Suprapubic skin (tissue), 4 donors: ENCODE measurements around the gene HIVEP1. TPM values are rescaled to one million over a fixed set of nuclear protein-coding genes. Genes with fewer than 3 reads are reported as not detected.

ENCODE experiments used
- DNase-seq, 2 donors: peaks; one replicate each; pipeline ENCODE4 v3.0.0-alpha.2; 2019; ENCODE audit warnings: low spot score in 2 of 2
- H3K27ac ChIP-seq: fragments of 200-600 bp; sonication (generic); one replicate; pipeline ENCODE4 v1.5.1; 2019
- H3K27me3 ChIP-seq: fragments of 200-600 bp; sonication (generic); one replicate; pipeline ENCODE4 v1.5.1; 2019
- H3K36me3 ChIP-seq: fragments of 200-600 bp; sonication (generic); one replicate; pipeline ENCODE4 v1.5.1; 2019
- H3K4me1 ChIP-seq: fragments of 200-600 bp; sonication (generic); one replicate; pipeline ENCODE4 v1.5.1; 2019
- H3K4me3 ChIP-seq: fragments of 200-600 bp; sonication (generic); one replicate; pipeline ENCODE4 v1.5.1; 2019; ENCODE audit warnings: mild to moderate bottlenecking
- H3K9me3 ChIP-seq: fragments of 200-600 bp; sonication (generic); one replicate; pipeline ENCODE4 v1.5.1; 2019
- EP300 ChIP-seq: sonication (generic); formaldehyde crosslinking; IDR thresholded peaks from one replicate; pipeline ENCODE4 v1.6.1; 2017; ENCODE audit warnings: antibody characterized with exemption
- POLR2A ChIP-seq, 2 donors: fragments of 450-650 bp; IDR thresholded peaks; one replicate each; pipeline ENCODE4 v1.6.1; 2017; ENCODE audit warnings: antibody characterized with exemption in 2 of 2, mild to moderate bottlenecking in 2 of 2, moderate library complexity in 2 of 2
- POLR2AphosphoS5 ChIP-seq, 3 donors: sonication (generic); formaldehyde crosslinking; IDR thresholded peaks; one replicate each; pipeline ENCODE4 v1.6.1; 2017; ENCODE audit warnings: antibody characterized with exemption in 3 of 3
- WGBS: methylation state at CpG from one replicate; pipeline ENCODE4 v1.1.5; 2018; 5-methylcytosine and 5-hydroxymethylcytosine counted together
- total RNA-seq, 4 donors: library from RNA; depleted of rRNA; stranded (reverse); fragments of >200 nt; gene quantifications; one replicate each; pipeline ENCODE4 v1.1.0, GENCODE V29; 2016
- TF ChIP-seq, protein P1 (sequence below), 2 donors: fragments of 200-600 bp in 1 of 2; fragments of 450-650 bp in 1 of 2; sonication (generic) in 1 of 2; IDR thresholded peaks; one replicate each; pipeline ENCODE4 v1.5.1; 2016 to 2019; ENCODE audit warnings: antibody characterized with exemption in 2 of 2, mild to moderate bottlenecking in 1 of 2, moderate library complexity in 1 of 2

HIVEP1 gene
- total RNA-seq, 4 donors from 2014 or later = 37.9 to 48.4 (median 43.9) TPM

DNA sequence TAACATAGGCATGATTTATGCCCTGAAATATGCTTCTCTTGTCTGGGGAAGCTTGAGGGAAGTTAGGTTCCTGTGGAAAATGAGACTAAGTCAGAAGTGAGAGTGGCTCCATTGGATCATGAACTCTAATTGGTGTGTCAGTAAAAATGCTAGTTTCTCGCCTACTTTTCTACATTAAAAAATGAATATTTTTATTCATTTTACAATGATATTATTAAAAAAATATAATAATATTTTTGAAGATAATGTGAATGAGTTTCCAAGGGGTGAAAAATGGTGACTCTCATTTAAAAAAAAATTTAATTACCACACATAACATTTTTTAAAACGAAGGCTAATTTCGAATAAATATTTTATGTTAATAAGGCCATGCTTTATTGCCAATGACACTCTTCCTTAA is 84.2 kb downstream of the HIVEP1 start:
- DNase-seq = no peak
- peaks cover 8% of the 10 kb centered on the region for H3K4me1 ChIP-seq
- WGBS = 91% methylated on average over 3 of the region's 3 CpGs
- TF ChIP-seq POLR2A (IDR thresholded peaks at IDR 0.05) (no peak), EP300 (no peak), POLR2AphosphoS5 (IDR thresholded peaks at IDR 0.05) (no peak)
- TF ChIP-seq, protein P1, sequence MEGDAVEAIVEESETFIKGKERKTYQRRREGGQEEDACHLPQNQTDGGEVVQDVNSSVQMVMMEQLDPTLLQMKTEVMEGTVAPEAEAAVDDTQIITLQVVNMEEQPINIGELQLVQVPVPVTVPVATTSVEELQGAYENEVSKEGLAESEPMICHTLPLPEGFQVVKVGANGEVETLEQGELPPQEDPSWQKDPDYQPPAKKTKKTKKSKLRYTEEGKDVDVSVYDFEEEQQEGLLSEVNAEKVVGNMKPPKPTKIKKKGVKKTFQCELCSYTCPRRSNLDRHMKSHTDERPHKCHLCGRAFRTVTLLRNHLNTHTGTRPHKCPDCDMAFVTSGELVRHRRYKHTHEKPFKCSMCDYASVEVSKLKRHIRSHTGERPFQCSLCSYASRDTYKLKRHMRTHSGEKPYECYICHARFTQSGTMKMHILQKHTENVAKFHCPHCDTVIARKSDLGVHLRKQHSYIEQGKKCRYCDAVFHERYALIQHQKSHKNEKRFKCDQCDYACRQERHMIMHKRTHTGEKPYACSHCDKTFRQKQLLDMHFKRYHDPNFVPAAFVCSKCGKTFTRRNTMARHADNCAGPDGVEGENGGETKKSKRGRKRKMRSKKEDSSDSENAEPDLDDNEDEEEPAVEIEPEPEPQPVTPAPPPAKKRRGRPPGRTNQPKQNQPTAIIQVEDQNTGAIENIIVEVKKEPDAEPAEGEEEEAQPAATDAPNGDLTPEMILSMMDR (IDR thresholded peaks at IDR 0.05) = no peak
- no peak overlapping the region for H3K4me3 ChIP-seq
- no peaks in the 10 kb centered on the region for H3K27me3 ChIP-seq
- no peaks in the 10 kb centered on the region for H3K36me3 ChIP-seq
- no peak overlapping the region for H3K27ac ChIP-seq
- no peaks in the 10 kb centered on the region for H3K9me3 ChIP-seq

DNA sequence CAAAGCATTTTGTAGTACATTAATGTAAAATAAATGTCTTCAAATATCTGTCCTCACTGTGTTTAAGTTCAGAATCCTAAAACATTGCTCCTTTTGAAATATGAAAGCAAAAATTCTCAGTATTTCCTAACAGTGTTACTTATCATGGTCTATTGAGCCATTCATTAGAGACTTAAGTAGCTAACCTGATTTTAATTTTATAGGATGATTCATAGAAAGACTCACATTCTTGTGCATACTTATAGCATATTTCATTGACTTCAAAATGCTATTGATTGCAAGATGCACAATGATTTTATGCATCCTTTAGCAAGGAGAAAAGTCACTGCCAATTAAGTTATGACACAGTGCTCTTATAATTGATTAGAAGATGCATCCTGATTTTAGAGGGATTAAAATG is 85.7 kb downstream of the HIVEP1 start:
- TF ChIP-seq POLR2A (IDR thresholded peaks at IDR 0.05) (no peak), POLR2AphosphoS5 (IDR thresholded peaks at IDR 0.05) (no peak), EP300 (no peak)
- TF ChIP-seq, protein P1 (IDR thresholded peaks at IDR 0.05) = no peak
- H3K4me3 ChIP-seq = no peak overlapping the region
- H3K27ac ChIP-seq = no peak overlapping the region
- no peaks in the 10 kb centered on the region for H3K27me3 ChIP-seq
- H3K9me3 ChIP-seq = no peaks in the 10 kb centered on the region
- no peaks in the 10 kb centered on the region for H3K36me3 ChIP-seq
- peaks cover 8% of the 10 kb centered on the region for H3K4me1 ChIP-seq
- no peak for DNase-seq

DNA sequence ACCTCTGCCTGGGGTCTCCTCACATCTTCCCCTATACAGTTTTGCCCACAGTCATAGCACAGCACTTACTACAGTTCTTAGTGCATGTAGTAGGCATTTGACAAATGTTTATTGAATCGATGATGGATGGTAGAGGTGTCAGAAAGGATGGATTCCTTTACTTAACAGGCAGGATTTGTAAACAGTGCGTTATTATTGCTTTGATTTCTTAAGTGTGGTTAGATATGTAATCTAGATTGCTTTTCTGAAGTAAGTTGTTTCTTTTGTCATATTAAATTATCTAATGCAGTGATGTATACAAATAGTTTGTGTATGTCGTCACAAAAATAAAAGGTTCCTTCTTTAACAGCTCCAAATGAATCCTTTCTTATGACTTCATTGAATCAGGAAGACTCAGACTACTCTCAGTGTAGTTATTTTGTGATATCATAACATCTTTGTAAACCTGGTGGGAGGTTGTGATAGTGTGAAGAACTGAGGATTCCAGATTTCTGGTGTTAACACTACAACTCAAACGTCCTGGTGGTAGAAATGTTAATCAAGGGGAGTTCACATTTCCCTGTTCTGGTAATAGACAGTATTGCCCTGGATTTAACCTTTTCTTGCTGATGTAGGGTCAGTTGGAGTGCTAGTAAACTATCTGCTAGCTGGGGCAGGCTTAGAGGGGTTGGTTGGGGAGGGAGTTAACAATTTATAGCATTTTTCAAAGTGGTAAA is 87.7 kb downstream of the HIVEP1 start:
- TF ChIP-seq, protein P1 (IDR thresholded peaks at IDR 0.05) = no peak
- TF ChIP-seq POLR2AphosphoS5 (IDR thresholded peaks at IDR 0.05) (no peak), EP300 (no peak), POLR2A (IDR thresholded peaks at IDR 0.05) (no peak)
- H3K27me3 ChIP-seq = no peaks in the 10 kb centered on the region
- WGBS = 81% methylated on average over 4 of the region's 4 CpGs
- no peak overlapping the region for H3K27ac ChIP-seq
- H3K9me3 ChIP-seq = no peaks in the 10 kb centered on the region
- H3K36me3 ChIP-seq = no peaks in the 10 kb centered on the region
- no peak for DNase-seq
- H3K4me1 ChIP-seq = peaks cover 8% of the 10 kb centered on the region
- H3K4me3 ChIP-seq = no peak overlapping the region

DNA sequence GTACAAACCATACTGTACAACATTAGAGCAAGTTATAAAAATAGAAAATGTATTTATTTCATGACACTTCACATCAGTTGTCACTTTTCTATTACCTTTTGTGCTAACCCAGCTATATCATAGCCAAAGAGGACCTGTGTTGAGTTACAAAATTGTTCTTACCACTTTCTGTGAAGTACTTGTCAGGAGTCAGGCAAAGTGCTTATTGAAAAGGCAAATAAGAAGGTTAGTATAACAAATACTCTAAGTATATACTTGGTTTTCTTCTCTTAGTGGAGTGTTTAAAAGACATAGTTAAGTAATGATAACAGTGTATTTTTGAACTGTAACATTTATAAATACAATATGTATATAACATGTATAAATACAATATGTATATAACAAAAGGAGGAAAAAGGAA is 88.9 kb downstream of the HIVEP1 start:
- H3K4me3 ChIP-seq = no peak overlapping the region
- H3K27me3 ChIP-seq = no peaks in the 10 kb centered on the region
- H3K4me1 ChIP-seq = peaks cover 5% of the 10 kb centered on the region
- no peak for TF ChIP-seq EP300
- H3K9me3 ChIP-seq = no peaks in the 10 kb centered on the region
- DNase-seq = no peak
- H3K27ac ChIP-seq = no peak overlapping the region
- H3K36me3 ChIP-seq = no peaks in the 10 kb centered on the region

DNA sequence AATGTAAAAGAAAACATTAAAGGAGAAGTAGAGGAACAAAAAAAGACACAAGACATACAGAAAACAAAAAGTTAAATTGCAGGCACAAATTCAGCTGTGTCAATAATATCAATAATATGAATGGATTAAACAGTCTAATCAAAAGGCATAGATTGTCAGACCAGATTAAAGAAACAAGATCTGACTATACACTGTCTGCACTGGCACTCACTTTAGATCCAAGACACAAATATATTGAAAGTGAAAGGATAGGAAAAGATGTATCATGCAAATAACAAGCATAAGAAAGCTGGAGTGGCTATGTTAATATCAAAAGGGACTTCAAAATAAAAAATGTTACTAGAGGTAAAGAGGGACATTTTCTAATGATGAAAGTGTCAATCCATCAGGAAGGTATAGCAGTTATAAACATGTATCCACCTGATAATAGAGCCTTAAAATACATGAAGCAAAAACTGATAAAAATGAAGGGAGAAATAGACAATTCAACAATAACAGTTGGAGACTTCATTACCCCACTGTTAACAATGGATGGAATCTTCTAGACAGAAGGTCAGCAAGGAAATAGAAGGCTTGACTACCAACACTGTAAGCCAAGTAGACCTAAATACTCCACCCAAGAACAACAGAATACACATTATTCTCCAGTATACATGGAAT is 89.7 kb downstream of the HIVEP1 start:
- H3K27ac ChIP-seq = no peak overlapping the region
- TF ChIP-seq, protein P1 (IDR thresholded peaks at IDR 0.05) = no peak
- TF ChIP-seq POLR2AphosphoS5 (IDR thresholded peaks at IDR 0.05) = no peak
- TF ChIP-seq POLR2A (IDR thresholded peaks at IDR 0.05) = no peak
- no peak for TF ChIP-seq EP300
- no peak overlapping the region for H3K4me3 ChIP-seq
- peaks cover 5% of the 10 kb centered on the region for H3K4me1 ChIP-seq
- no peak for DNase-seq
- no peaks in the 10 kb centered on the region for H3K9me3 ChIP-seq
- H3K36me3 ChIP-seq = no peaks in the 10 kb centered on the region
- H3K27me3 ChIP-seq = no peaks in the 10 kb centered on the region
